ENCODE results near the gene C10orf95.

The C10orf95 gene

GRCh38 chr10:102419269-102420180, 31.8 kb downstream of the C10orf95 start:
- no peak for TF ChIP-seq CTCF (IDR thresholded peaks at IDR 0.05; ENCODE audit: low read length, missing control alignments)
- H3K4me3 ChIP-seq (replicated peaks; ENCODE audit: low read depth, low read length) = peak overlapping the region; percentile 86
- no peak for DNase-seq (ENCODE audit: low read depth)

GRCh38 chr10:102418622-102419268, 32.6 kb downstream of the C10orf95 start, which contains the start of gene PSD:
Gene PSD, minus strand, starts transcription at chr10:102418785. Its CDS starts 1,747 bp downstream, at chr10:102417038.
- TF ChIP-seq CTCF (IDR thresholded peaks at IDR 0.05; ENCODE audit: low read length, missing control alignments) = no peak
- peak within 1 kb of the TSS; percentile 86 for H3K4me3 ChIP-seq (replicated peaks; ENCODE audit: low read depth, low read length)

GRCh38 chr10:102416695-102417094, 34.6 kb downstream of the C10orf95 start:
- no peak overlapping the region for H3K4me3 ChIP-seq (replicated peaks; ENCODE audit: low read depth, low read length)
- no peak for TF ChIP-seq CTCF (IDR thresholded peaks at IDR 0.05; ENCODE audit: low read length, missing control alignments)
- DNase-seq (ENCODE audit: low read depth) = no peak

More at GRCh38 chr10:102418622-102419268, 32.6 kb downstream of the C10orf95 start, which contains the start of gene PSD:
- no peak for DNase-seq (ENCODE audit: low read depth)

- no peak overlapping the region for H3K4me3 ChIP-seq (replicated peaks; ENCODE audit: low read depth, low read length)
- no peak for TF ChIP-seq CTCF (IDR thresholded peaks at IDR 0.05; ENCODE audit: low read length, missing control alignments)
- no peak for DNase-seq (ENCODE audit: low read depth)
These were observed 35.1 kb downstream of the C10orf95 start for GRCh38 chr10:102416283-102416682.

GRCh38 chr10:102414749-102415148, 36.6 kb downstream of the C10orf95 start:
- DNase-seq (ENCODE audit: low read depth) = no peak
- no peak for TF ChIP-seq CTCF (IDR thresholded peaks at IDR 0.05; ENCODE audit: low read length, missing control alignments)
- H3K4me3 ChIP-seq (replicated peaks; ENCODE audit: low read depth, low read length) = no peak overlapping the region

GRCh38 chr10:102413806-102414561, 37.4 kb downstream of the C10orf95 start:
- no peak for TF ChIP-seq CTCF (IDR thresholded peaks at IDR 0.05; ENCODE audit: low read length, missing control alignments)
- H3K4me3 ChIP-seq (replicated peaks; ENCODE audit: low read depth, low read length) = no peak overlapping the region
- no peak for DNase-seq (ENCODE audit: low read depth)
